Hematopoietic multipotent progenitor cell (in vitro differentiated cells): Measurements from ENCODE around the gene WDR33. TPM values are rescaled to one million over a fixed set of nuclear protein-coding genes. Genes with fewer than 3 reads are reported as not detected.
"Not testable (repeated sequence)": the region's sequence is repeated elsewhere in the genome, so short reads cannot be mapped to it uniquely, and the experiment has no call there.

ENCODE experiments used
- DNase-seq, 3 donors: peaks; one replicate each; pipeline ENCODE4 v3.0.0-alpha.2; 2011 to 2015; ENCODE audit warnings: low read depth in 2 of 3, low spot score in 2 of 3
- total RNA-seq: library from RNA; depleted of rRNA; stranded (reverse); fragments of >200 nt; gene quantifications from one replicate; pipeline ENCODE4 v1.2.3, GENCODE V29; 2012

The WDR33 gene
- total RNA-seq = 26.9 TPM

- DNase-seq = peak; percentile 88 to 95 (median 93)
Observed at GRCh38 chr2:127810619-127811396, at the start of gene WDR33. TSS of gene WDR33 (minus strand) at chr2:127811171. CDS start at chr2:127770981, 40,190 bp downstream.

GRCh38 chr2:127860130-127860529 is 49.2 kb upstream of the WDR33 start:
- no peak for DNase-seq

- DNase-seq = peak; percentile 47 to 85 (median 80)
Observed at GRCh38 chr2:127859712-127860085, 48.7 kb upstream of the WDR33 start.

- DNase-seq = peak in 2 of 3 donors; percentile 13
Observed at GRCh38 chr2:127857265-127857808, 46.4 kb upstream of the WDR33 start.

- DNase-seq = no peak
Observed at GRCh38 chr2:127853671-127854070, 42.7 kb upstream of the WDR33 start.

GRCh38 chr2:127852388-127852787 is 41.4 kb upstream of the WDR33 start:
- no peak for DNase-seq

- DNase-seq = no peak
Observed at GRCh38 chr2:127847931-127848330, 37.0 kb upstream of the WDR33 start.

- no peak for DNase-seq
Observed at GRCh38 chr2:127844973-127845372, 34.0 kb upstream of the WDR33 start.

GRCh38 chr2:127843677-127844076 is 32.7 kb upstream of the WDR33 start:
- DNase-seq = no peak

DNA sequence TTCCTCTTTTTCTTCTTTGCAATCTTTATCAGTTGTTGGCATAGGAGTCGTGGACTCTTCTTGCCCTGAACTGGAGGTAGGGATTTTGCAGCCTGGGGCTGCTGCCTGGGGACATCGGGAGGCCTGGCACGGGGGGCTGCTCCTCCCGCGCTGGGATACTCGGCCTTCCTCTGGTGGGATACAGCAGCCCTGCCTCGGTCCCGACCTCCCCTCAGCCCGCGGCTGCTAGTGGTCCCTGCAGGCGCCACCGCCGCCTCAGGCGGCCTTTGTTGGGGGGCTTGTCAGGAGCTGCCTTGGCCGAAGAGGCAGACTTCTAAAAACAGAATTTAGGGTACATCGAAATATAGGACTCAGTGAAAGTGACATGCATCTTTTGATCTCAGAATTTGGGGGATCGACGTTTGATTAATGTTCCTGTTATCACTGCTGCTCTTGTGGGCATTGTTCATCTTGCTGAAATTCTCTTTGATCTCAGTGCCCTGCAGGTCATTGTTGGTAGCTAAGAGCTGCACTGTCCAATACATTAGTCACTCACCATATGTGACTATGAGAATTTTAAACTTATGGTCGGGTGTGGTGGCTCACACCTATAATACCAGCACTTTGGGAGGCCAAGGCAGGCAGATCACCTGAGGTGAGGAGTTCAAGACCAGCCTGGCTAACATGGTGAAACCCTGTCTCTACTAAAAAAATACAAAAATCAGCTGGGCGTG is 30.7 kb upstream of the WDR33 start:
- DNase-seq = no peak

DNA sequence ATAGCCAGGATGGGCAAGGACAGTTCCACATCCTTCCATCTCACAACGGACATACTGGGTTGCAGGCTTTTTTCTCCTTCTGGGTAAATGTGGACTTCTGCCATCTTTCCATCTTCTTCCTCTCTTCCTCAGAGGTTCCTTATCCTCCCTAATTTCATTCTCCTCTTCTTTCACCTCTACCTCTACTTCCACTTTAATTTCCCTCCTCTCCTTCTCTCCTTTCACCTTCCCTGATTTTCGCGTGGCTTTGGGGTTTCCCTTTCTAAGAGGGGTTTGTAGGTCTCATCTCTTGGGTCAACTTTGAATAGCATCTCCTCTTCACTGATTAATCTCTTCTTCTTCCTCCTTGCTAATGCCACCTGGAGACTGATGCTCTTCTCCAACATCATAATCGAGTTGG is 29.9 kb upstream of the WDR33 start:
- no peak for DNase-seq

DNA sequence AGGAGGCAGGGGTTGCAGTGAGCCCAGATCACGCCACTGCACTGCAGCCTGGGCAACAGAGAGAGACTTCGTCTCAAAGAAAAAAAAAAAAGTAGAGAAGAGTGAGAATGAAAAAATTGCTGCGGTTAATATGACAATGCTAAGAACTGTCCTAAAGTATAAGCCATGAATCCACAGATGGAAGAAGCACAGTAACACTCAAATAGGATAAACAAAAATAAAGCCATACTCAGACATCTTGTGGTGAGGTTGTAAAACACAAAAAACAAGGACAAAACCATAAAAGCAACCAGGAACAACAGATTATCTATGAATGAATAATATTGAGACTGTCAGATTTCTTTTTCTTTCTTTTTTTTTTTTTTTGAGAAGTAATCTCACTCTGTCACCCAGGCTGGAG is 24.0 kb upstream of the WDR33 start:
- no peak for DNase-seq

DNA sequence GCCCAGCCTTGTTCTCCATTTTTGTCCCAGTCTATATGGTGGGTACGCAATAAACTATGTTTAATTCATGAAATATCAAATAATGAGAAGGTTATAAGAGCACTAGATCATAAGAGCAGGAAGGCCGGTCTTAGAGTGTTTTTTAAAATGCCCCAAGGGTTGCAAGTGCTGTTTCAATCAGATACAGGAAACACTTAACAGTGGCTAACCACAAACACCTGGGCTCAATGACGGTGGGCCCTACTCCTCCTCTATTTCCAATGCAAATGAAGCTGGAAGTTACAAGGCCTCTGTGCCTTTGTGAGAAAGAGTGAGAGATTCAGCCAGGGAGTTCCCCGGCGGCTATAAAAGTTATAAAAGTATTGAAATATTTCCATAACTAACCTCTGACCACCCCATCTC is 18.9 kb upstream of the WDR33 start:
- peak in 2 of 3 donors; percentile 70 to 91 for DNase-seq

GRCh38 chr2:127826708-127827107 is 15.7 kb upstream of the WDR33 start:
- not testable (repeated sequence) for DNase-seq

- DNase-seq = no peak
Observed at GRCh38 chr2:127826047-127826446, 15.1 kb upstream of the WDR33 start.

- DNase-seq = peak in 1 of 3 donors; percentile 25
Observed at GRCh38 chr2:127820080-127820668, 9.2 kb upstream of the WDR33 start.

GRCh38 chr2:127818794-127819425 is 7.9 kb upstream of the WDR33 start:
- DNase-seq = no peak

DNA sequence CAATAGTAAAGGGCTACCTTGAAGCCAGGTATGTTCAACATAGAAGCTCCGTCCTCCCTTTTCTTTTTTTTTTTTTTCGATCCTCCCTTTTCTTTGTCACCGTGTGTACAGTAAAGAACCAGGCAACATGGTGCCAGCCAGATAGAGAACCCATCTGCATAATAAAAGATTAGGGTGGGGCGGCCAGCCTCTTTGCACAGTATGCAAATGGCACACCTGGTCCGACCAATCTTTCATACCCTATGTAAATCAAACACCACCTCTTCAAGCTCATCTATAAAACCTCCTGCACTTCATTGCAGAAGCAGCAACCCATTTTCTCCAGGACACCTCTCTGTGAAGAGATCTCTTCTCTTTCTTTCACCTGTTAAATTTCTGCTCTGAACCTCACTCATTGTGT is 7.3 kb upstream of the WDR33 start:
- no peak for DNase-seq

GRCh38 chr2:127814677-127815076 is 3.7 kb upstream of the WDR33 start:
- no peak for DNase-seq

- DNase-seq = not testable (repeated sequence)
Observed at GRCh38 chr2:127812441-127812840, 1.5 kb upstream of the WDR33 start.
